Thyroid gland (tissue), 4 donors: ENCODE data around the gene SIVA1. TPM values are rescaled to one million over a fixed set of nuclear protein-coding genes. Genes with fewer than 3 reads are reported as not detected.

Source experiments
- DNase-seq, 2 donors: peaks; one replicate each; pipeline ENCODE4 v3.0.0-alpha.2; 2019
- H3K27ac ChIP-seq, 3 donors: fragments of 200-600 bp; sonication (generic); 1 replicate in 2 of 3; 2 replicates in 1 of 3; pipeline ENCODE4 v1.5.1; 2016 to 2019; ENCODE audit warnings: mild to moderate bottlenecking in 1 of 3, moderate library complexity in 1 of 3
- H3K27me3 ChIP-seq: fragments of 200-600 bp; sonication (generic); one replicate; pipeline ENCODE4 v1.5.1; 2019
- H3K36me3 ChIP-seq, 2 donors: fragments of 200-600 bp; sonication (generic); one replicate each; pipeline ENCODE4 v1.5.1; 2016 to 2019
- H3K4me1 ChIP-seq, 2 donors: fragments of 200-600 bp; sonication (generic); one replicate each; pipeline ENCODE4 v1.5.1; 2017 to 2019
- H3K4me3 ChIP-seq, 3 donors: fragments of 200-600 bp; sonication (generic); replicated peaks in 1 of 3; 1 replicate in 2 of 3; 2 replicates in 1 of 3; pipeline ENCODE4 v1.5.1; 2016; ENCODE audit warnings: mild to moderate bottlenecking in 1 of 3
- H3K9me3 ChIP-seq: fragments of 200-600 bp; sonication (generic); one replicate; pipeline ENCODE4 v1.5.1; 2017
- CTCF ChIP-seq, 6 experiments: fragments of 200-600 bp in 3 of 6; fragments of 450-650 bp in 3 of 6; sonication (generic) in 3 of 6; IDR thresholded peaks; one replicate each; pipeline ENCODE4 v1.5.1; 2016 to 2019; ENCODE audit warnings: antibody characterized with exemption in 6 of 6, mild to moderate bottlenecking in 2 of 6, inconsistent platforms in 1 of 6, moderate library complexity in 1 of 6
- POLR2A ChIP-seq, 2 donors: fragments of 450-650 bp; IDR thresholded peaks; one replicate each; pipeline ENCODE4 v1.6.1; 2017; ENCODE audit warnings: antibody characterized with exemption in 2 of 2, mild to moderate bottlenecking in 2 of 2, moderate library complexity in 1 of 2
- WGBS, 2 donors: methylation state at CpG; one replicate each; pipeline ENCODE4 v1.1.5; 2017; 5-methylcytosine and 5-hydroxymethylcytosine counted together
- intact Hi-C: fragments of 100-400 bp; cut with DNase I; formaldehyde crosslinking; loops from one replicate; pipeline ENCODE4 v1.15.1; 2023
- total RNA-seq, 4 donors: library from RNA; depleted of rRNA; stranded (reverse); fragments of >200 nt; gene quantifications; one replicate each; pipeline ENCODE4 v1.2.3, GENCODE V29; 2016

The SIVA1 gene
- total RNA-seq, 4 donors from 2014 or later = 137 to 388 (median 239) TPM

GRCh38 chr14:104732355-104732804, 20.6 kb upstream of the SIVA1 start:
- Histone ChIP-seq H3K9me3 (no peaks in the 10 kb centered on the region), H3K27me3 (no peaks in the 10 kb centered on the region), H3K36me3 (no peaks in the 10 kb centered on the region), H3K4me1 (peaks cover 11 to 46% of the 10 kb centered on the region in 2 donors), H3K27ac (peak overlapping the region in 2 of 3 donors; percentile 46 to 60), H3K4me3 (no peak overlapping the region)
- intact Hi-C loops = no loop called here
- peak in 1 of 2 donors; percentile 20 for TF ChIP-seq POLR2A (IDR thresholded peaks at IDR 0.05)
- no peak for TF ChIP-seq CTCF (IDR thresholded peaks at IDR 0.05)
- peak; percentile 89 to 92 for DNase-seq
- WGBS, 2 donors = 38% methylated on average over 3 of the region's 14 CpGs; no CpG with 5 or more reads in 1 of the 2 donors

- H3K36me3 ChIP-seq = no peaks in the 10 kb centered on the region
- no peaks in the 10 kb centered on the region for H3K9me3 ChIP-seq
- intact Hi-C loops = no loop called here
- H3K4me1 ChIP-seq = peaks cover 11 to 46% of the 10 kb centered on the region in 2 donors
- no peak overlapping the region for H3K4me3 ChIP-seq
- peak overlapping the region in 1 of 3 donors; percentile 60 for H3K27ac ChIP-seq
- H3K27me3 ChIP-seq = no peaks in the 10 kb centered on the region
- DNase-seq = peak in 1 of 2 donors; percentile 47
- no peak for TF ChIP-seq POLR2A (IDR thresholded peaks at IDR 0.05)
- no peak for TF ChIP-seq CTCF (IDR thresholded peaks at IDR 0.05)
- whole genome bisulfite sequencing, 2 donors = 78 to 81% methylated on average over 13 to 17 of the region's 23 CpGs
These were observed 19.8 kb upstream of the SIVA1 start for GRCh38 chr14:104732931-104733681.

GRCh38 chr14:104734051-104734587, 18.8 kb upstream of the SIVA1 start:
- intact Hi-C loops = no loop called here
- no peaks in the 10 kb centered on the region for H3K9me3 ChIP-seq
- DNase-seq = no peak
- no peaks in the 10 kb centered on the region for H3K27me3 ChIP-seq
- H3K27ac ChIP-seq = no peak overlapping the region
- no peaks in the 10 kb centered on the region for H3K36me3 ChIP-seq
- no peak overlapping the region for H3K4me3 ChIP-seq
- peaks cover 11 to 46% of the 10 kb centered on the region in 2 donors for H3K4me1 ChIP-seq
- WGBS, 2 donors = 92 to 93% methylated on average over 3 to 5 of the region's 6 CpGs
- no peak for TF ChIP-seq CTCF (IDR thresholded peaks at IDR 0.05)
- TF ChIP-seq POLR2A (IDR thresholded peaks at IDR 0.05) = no peak

GRCh38 chr14:104734601-104734990, 18.4 kb upstream of the SIVA1 start:
- TF ChIP-seq POLR2A (IDR thresholded peaks at IDR 0.05) (no peak), CTCF (IDR thresholded peaks at IDR 0.05) (no peak)
- Histone ChIP-seq H3K4me1 (peaks cover 11 to 46% of the 10 kb centered on the region in 2 donors), H3K27me3 (no peaks in the 10 kb centered on the region), H3K9me3 (no peaks in the 10 kb centered on the region), H3K27ac (no peak overlapping the region), H3K36me3 (no peaks in the 10 kb centered on the region), H3K4me3 (no peak overlapping the region)
- no peak for DNase-seq
- 91% methylated on average over 6 of the region's 9 CpGs; no CpG with 5 or more reads in 1 of the 2 donors for WGBS, 2 donors
- intact Hi-C loops = no loop called here
